Measurements from ENCODE around the gene EEFSEC. TPM values are rescaled to one million over a fixed set of nuclear protein-coding genes. Genes with fewer than 3 reads are reported as not detected.

The EEFSEC gene
- total RNA-seq, 2 experiments from 2014 or later, result 21.7 to 23.1 TPM

DNA sequence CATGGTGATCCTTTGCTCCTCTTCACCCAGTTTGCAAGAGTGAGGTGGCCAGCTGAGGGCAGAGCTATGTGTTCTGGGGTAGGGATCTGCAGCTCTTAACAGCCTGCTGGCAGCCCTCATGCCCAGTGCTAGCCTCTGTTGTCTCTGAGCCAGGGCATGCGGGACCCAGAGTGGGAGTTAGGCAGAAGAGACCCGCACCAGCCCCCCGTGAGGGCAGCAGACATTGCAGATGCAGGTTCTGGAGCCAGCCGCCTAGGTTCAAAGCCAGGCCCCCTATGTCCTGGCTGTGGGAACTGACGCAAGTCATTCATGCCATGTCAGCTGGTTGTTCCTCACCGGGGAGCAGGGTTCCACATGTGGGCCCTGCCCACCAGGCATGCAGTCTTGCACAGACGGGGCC is 238.7 kb downstream of the EEFSEC start:
- POLR2A ChIA-PET, result no interaction called here
- Mint-ChIP-seq H3K9me3 (ENCODE audit: insufficient read depth) (no peaks in the 10 kb centered on the region), H3K4me1 (ENCODE audit: low read depth) (no peaks in the 10 kb centered on the region), H3K36me3 (ENCODE audit: low read depth) (no peaks in the 10 kb centered on the region), H3K27me3 (ENCODE audit: low read depth) (no peaks in the 10 kb centered on the region), H3K4me3 (no peak overlapping the region), H3K27ac (no peak overlapping the region)
- no peak for ATAC-seq
- no peak for DNase-seq
- CTCF ChIA-PET, result no interaction called here

DNA sequence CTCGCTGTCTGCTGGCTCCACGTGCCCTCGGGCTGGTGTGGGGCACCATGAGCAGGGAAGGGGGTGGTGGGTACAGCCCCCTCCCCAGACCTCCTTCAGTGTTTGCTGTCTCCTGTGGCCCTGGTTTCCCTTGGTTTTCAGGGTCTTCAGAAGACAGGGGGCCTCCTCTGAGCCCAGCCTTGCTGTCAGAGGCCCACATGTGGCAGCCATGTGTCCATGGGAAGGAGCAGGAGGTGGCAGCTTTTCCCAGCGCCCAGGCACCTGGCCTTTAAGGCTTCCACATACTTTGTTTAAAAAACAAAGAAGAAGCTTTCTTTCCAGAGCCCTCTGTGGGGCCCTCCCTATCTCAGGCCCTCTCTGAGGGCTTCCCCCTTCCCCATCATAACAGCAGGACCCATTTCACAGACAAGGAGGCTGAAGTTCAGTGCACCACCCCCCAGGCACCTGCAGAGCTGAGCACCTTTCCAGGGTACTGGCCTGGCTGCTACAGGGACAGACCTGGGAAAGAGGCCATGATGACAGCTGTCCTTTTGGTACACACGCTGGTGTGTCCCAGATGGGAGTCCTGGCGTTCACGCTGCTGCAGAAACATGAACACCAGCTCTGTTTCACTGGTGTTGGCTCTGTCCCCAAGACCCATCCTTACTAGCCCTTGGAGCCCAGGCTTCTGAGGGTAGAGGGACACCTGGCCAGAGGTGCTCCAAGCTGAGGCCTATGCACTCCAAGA is 239.7 kb downstream of the EEFSEC start:
- H3K27me3 Mint-ChIP-seq (ENCODE audit: low read depth), result no peaks in the 10 kb centered on the region
- DNase-seq, result no peak
- no peak for ATAC-seq
- H3K4me3 Mint-ChIP-seq, result no peak overlapping the region
- no peak overlapping the region for H3K27ac Mint-ChIP-seq
- ChIA-PET POLR2A (no interaction called here), CTCF (no interaction called here)
- no peaks in the 10 kb centered on the region for H3K4me1 Mint-ChIP-seq (ENCODE audit: low read depth)
- H3K9me3 Mint-ChIP-seq (ENCODE audit: insufficient read depth), result no peaks in the 10 kb centered on the region
- H3K36me3 Mint-ChIP-seq (ENCODE audit: low read depth), result no peaks in the 10 kb centered on the region

DNA sequence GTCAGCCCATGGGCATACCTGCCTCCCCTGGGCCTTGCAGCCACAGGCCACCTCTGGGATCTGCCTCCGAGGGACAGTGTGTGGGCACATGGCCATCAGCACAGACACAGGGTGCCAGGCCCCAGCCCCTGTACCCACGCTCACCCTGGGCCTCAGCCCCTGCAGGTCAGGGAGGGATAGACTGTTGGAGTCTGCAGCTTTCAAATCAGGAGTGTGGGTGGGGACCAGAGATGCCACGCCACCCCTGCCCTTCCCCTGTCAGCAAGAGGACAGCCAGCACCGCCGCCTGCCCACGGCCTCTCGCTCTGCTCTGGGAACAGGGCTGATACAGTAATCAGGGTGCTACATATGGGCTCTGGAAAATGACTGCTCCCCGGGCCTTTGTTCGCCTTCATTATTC is 240.8 kb downstream of the EEFSEC start:
- POLR2A ChIA-PET, result no interaction called here
- H3K27me3 Mint-ChIP-seq (ENCODE audit: low read depth), result no peaks in the 10 kb centered on the region
- no peaks in the 10 kb centered on the region for H3K4me1 Mint-ChIP-seq (ENCODE audit: low read depth)
- ATAC-seq (no peak), DNase-seq (no peak)
- H3K36me3 Mint-ChIP-seq (ENCODE audit: low read depth), result no peaks in the 10 kb centered on the region
- no peak overlapping the region for H3K27ac Mint-ChIP-seq
- no peak overlapping the region for H3K4me3 Mint-ChIP-seq
- CTCF ChIA-PET, result no interaction called here
- no peaks in the 10 kb centered on the region for H3K9me3 Mint-ChIP-seq (ENCODE audit: insufficient read depth)

DNA sequence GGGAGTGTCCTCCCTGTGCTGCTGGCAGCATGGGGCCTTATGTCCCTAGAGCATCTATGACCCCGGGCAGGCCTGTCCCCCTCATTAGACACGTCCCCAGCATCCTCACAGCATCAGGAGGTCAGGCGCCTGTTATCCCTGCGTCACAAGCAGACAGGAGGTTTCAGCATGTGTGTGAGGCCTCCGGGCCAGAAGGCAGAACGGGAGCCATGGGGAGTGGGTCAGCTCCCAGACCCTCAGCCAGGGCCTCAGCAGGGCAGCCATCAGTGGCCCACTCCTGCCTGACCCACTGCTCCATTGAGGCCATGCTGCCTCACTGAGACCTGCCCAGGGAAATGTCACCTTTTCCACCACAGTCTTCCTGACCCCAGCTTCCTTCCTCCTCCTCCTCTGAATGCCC is 241.8 kb downstream of the EEFSEC start:
- ChIA-PET CTCF (no interaction called here), POLR2A (no interaction called here)
- H3K4me1 Mint-ChIP-seq (ENCODE audit: low read depth), result no peaks in the 10 kb centered on the region
- no peak overlapping the region for H3K4me3 Mint-ChIP-seq
- no peaks in the 10 kb centered on the region for H3K27me3 Mint-ChIP-seq (ENCODE audit: low read depth)
- ATAC-seq, result no peak
- no peak overlapping the region for H3K27ac Mint-ChIP-seq
- H3K9me3 Mint-ChIP-seq (ENCODE audit: insufficient read depth), result no peaks in the 10 kb centered on the region
- no peak for DNase-seq
- H3K36me3 Mint-ChIP-seq (ENCODE audit: low read depth), result no peaks in the 10 kb centered on the region

DNA sequence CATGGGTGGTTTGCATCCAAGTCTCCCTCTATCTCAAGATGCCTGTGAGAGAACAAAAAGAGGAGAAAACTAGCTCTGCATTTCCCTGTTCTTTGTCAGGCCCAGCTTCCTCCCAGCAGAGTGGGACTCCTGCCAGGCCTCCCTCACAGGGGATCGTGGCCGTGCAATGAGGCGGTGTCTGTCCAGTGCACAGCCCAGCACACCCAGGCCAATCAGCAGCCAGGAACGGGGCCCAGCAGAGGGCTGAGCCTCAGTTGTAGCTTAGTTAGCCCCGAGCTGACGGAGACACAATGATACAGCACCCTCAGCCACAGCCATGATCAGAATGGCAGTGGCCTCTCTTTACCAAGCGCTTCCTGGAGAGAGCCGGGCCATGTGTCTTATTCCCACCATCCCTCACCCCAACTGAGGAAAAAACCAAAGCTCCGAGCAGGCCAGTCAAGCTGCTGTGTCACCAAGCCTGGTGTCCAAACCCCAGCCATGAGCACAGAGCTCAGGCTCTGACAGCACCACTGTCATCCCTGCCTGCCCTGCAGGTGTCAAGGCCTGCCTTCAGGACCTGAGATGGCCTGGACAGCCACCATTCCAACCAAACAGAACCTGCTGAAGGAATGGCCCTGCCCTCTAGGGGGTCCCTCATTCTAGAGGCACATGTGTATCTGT is 242.3 kb downstream of the EEFSEC start:
- no peaks in the 10 kb centered on the region for H3K36me3 Mint-ChIP-seq (ENCODE audit: low read depth)
- ChIA-PET CTCF (no interaction called here), POLR2A (no interaction called here)
- H3K4me1 Mint-ChIP-seq (ENCODE audit: low read depth), result no peaks in the 10 kb centered on the region
- H3K27me3 Mint-ChIP-seq (ENCODE audit: low read depth), result no peaks in the 10 kb centered on the region
- ATAC-seq (no peak), DNase-seq (no peak)
- no peak overlapping the region for H3K27ac Mint-ChIP-seq
- H3K4me3 Mint-ChIP-seq, result no peak overlapping the region
- H3K9me3 Mint-ChIP-seq (ENCODE audit: insufficient read depth), result no peaks in the 10 kb centered on the region

DNA sequence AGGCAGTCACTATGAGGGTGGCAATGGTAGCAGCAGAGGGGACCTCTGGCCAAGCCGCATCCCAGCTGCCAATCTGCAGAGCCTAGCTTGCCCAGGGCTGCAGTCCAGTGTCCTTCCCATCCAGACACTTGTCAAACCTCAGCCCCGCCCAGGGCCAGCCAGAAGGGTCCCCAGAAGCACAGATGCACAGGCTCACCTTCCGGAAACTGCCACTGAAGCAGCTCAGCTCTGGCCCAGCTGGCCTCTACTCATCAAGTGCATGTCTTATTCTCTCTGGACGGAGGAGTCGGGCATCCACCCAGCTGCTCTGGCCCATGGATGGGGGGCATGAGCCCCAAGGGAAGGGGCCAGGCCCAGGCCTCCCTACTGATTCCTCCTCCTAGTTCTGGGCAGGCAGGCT is 244.2 kb downstream of the EEFSEC start:
- CTCF ChIA-PET, result no interaction called here
- H3K27me3 Mint-ChIP-seq (ENCODE audit: low read depth), result no peaks in the 10 kb centered on the region
- H3K9me3 Mint-ChIP-seq (ENCODE audit: insufficient read depth), result no peaks in the 10 kb centered on the region
- H3K36me3 Mint-ChIP-seq (ENCODE audit: low read depth), result no peaks in the 10 kb centered on the region
- POLR2A ChIA-PET, result no interaction called here
- H3K4me3 Mint-ChIP-seq, result no peak overlapping the region
- H3K4me1 Mint-ChIP-seq (ENCODE audit: low read depth), result no peaks in the 10 kb centered on the region
- ATAC-seq (no peak), DNase-seq (no peak)
- H3K27ac Mint-ChIP-seq, result no peak overlapping the region

DNA sequence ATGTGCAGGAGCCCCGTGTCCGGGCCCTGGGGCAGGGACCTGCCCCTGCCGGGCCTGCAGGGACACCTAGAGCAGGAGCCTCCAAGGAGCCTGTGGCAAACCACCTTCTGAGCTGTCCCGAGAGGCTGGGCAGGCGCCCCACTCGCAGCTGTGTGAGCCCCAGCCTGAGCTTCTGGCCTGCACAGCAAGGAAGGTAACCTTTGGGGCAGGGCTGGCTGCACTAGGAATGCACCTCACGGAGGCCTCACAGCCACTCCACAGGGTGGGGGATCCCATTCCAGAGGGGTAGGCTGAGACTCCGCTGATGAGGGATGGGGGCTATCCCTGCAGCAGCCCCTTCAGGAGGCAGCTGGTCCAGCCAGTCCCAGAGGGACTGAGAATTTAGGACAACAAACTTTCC is 245.3 kb downstream of the EEFSEC start:
- H3K27ac Mint-ChIP-seq, result no peak overlapping the region
- no peaks in the 10 kb centered on the region for H3K9me3 Mint-ChIP-seq (ENCODE audit: insufficient read depth)
- no peak overlapping the region for H3K4me3 Mint-ChIP-seq
- DNase-seq (no peak), ATAC-seq (no peak)
- no peaks in the 10 kb centered on the region for H3K4me1 Mint-ChIP-seq (ENCODE audit: low read depth)
- H3K36me3 Mint-ChIP-seq (ENCODE audit: low read depth), result no peaks in the 10 kb centered on the region
- ChIA-PET POLR2A (no interaction called here), CTCF (no interaction called here)
- H3K27me3 Mint-ChIP-seq (ENCODE audit: low read depth), result no peaks in the 10 kb centered on the region

DNA sequence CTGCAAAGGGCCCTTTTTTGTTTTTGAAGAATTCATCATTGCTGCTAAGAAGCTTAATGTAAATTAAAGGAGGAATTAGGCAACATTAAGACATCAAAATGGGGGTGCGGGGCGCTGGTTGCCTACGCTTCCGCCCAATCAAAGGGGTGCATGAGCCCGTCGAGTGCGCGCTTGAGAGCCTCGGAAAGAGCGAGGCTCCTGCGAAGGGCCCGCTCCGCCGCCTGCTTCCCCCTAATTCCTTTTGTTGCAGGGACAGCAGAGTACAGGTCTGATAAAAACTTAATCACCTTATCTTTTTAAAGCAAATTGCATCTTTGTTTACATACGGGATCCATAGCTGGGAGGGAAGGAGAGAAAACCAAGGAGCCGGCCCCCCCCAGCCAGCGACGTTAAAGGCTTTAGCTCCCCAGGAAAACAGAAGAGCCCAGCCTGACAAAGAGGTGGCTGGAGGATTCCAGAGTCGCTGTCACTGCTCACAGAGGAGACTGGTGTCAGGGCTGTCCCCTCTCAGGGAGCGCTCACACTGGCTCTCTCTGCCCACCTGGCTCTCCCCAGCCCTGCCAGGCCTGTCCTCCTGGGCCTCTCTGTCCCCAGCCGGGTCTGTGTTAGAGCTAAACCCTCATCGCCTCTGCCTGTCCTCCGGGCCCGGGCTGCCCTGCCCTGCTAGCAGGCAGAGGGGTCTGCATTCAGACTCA is 246.1 kb downstream of the EEFSEC start:
- Mint-ChIP-seq H3K9me3 (ENCODE audit: insufficient read depth) (no peaks in the 10 kb centered on the region), H3K27ac (no peak overlapping the region), H3K4me3 (no peak overlapping the region), H3K36me3 (ENCODE audit: low read depth) (no peaks in the 10 kb centered on the region), H3K27me3 (ENCODE audit: low read depth) (no peaks in the 10 kb centered on the region), H3K4me1 (ENCODE audit: low read depth) (no peaks in the 10 kb centered on the region)
- ChIA-PET CTCF (no interaction called here), POLR2A (interaction anchor here (0.8 kb wide), 1 partner anchor 35 kb away, joined by 4 read pairs; no protein-coding TSS in a partner anchor)
- ATAC-seq, result no peak
- no peak for DNase-seq

DNA sequence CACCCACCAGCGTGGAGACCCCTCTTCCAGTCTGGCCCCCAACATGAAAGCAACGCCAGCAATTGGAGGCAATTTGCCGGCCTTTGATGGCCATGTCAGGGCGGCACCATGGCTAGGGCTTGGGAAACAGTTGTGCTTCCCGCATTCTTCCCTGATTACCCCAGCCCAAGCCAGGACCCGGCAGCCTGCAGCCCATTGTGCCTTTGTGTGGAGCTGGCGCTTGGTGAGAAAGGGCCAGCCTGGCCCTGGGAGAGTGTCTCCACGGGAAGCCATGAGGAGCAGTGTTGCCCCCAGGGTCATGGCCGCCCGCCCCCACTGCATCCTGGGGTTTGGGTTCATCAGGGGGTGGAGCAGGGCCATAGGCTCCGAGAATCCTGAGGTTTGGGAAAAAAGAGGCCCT is 247.4 kb downstream of the EEFSEC start:
- POLR2A ChIA-PET, result no interaction called here
- DNase-seq, result no peak
- no peaks in the 10 kb centered on the region for H3K4me1 Mint-ChIP-seq (ENCODE audit: low read depth)
- CTCF ChIA-PET, result no interaction called here
- no peaks in the 10 kb centered on the region for H3K36me3 Mint-ChIP-seq (ENCODE audit: low read depth)
- ATAC-seq, result no peak
- no peak overlapping the region for H3K27ac Mint-ChIP-seq
- H3K4me3 Mint-ChIP-seq, result no peak overlapping the region
- no peaks in the 10 kb centered on the region for H3K9me3 Mint-ChIP-seq (ENCODE audit: insufficient read depth)
- H3K27me3 Mint-ChIP-seq (ENCODE audit: low read depth), result no peaks in the 10 kb centered on the region

DNA sequence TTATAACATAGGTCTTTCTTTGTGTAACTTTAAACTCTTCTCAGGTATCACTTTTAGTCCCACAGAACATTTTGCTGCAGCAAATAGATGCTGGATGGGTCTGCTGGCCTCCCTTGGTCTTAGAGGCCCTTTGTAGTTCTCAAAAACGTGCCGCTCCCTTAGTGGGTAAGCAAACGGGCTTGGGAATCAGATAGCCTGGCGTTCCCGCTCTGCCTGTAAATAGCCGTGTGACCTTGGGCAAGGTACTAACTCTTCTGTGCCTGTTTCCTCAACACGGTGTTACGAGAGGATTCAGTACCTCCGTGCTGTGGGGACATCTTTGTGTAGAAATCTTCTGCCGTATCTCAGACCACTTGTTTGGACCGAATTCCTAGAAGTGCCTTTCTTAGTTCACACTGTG is 249.0 kb downstream of the EEFSEC start:
- Mint-ChIP-seq H3K27ac (no peak overlapping the region), H3K36me3 (ENCODE audit: low read depth) (no peaks in the 10 kb centered on the region), H3K4me3 (no peak overlapping the region), H3K27me3 (ENCODE audit: low read depth) (no peaks in the 10 kb centered on the region), H3K4me1 (ENCODE audit: low read depth) (no peaks in the 10 kb centered on the region), H3K9me3 (ENCODE audit: insufficient read depth) (no peaks in the 10 kb centered on the region)
- CTCF ChIA-PET, result no interaction called here
- DNase-seq, result no peak
- POLR2A ChIA-PET, result no interaction called here
- no peak for ATAC-seq

DNA sequence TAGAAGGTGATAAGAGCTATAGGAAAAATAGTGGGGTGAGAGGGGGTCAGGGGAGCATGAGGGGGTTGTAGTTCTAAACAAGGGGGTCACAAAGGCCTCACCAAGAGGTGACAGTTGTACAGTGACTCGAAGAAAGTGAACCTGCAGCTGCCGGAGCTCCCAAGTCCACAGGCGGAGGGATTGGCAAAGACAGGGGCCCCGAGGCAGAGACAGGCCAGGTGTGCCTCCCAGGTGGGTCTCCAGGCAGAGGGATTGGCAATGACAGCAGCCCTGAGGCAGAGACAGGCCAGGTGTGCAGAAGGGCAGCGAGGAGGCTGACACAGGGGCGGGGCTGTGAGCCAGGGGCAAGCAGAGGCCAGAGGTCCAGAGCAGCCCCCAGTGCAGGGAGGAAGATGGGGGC is 249.7 kb downstream of the EEFSEC start:
- Mint-ChIP-seq H3K27ac (no peak overlapping the region), H3K36me3 (ENCODE audit: low read depth) (no peaks in the 10 kb centered on the region), H3K9me3 (ENCODE audit: insufficient read depth) (no peaks in the 10 kb centered on the region), H3K4me1 (ENCODE audit: low read depth) (no peaks in the 10 kb centered on the region), H3K27me3 (ENCODE audit: low read depth) (no peaks in the 10 kb centered on the region), H3K4me3 (no peak overlapping the region)
- DNase-seq (no peak), ATAC-seq (no peak)
- ChIA-PET POLR2A (no interaction called here), CTCF (no interaction called here)

DNA sequence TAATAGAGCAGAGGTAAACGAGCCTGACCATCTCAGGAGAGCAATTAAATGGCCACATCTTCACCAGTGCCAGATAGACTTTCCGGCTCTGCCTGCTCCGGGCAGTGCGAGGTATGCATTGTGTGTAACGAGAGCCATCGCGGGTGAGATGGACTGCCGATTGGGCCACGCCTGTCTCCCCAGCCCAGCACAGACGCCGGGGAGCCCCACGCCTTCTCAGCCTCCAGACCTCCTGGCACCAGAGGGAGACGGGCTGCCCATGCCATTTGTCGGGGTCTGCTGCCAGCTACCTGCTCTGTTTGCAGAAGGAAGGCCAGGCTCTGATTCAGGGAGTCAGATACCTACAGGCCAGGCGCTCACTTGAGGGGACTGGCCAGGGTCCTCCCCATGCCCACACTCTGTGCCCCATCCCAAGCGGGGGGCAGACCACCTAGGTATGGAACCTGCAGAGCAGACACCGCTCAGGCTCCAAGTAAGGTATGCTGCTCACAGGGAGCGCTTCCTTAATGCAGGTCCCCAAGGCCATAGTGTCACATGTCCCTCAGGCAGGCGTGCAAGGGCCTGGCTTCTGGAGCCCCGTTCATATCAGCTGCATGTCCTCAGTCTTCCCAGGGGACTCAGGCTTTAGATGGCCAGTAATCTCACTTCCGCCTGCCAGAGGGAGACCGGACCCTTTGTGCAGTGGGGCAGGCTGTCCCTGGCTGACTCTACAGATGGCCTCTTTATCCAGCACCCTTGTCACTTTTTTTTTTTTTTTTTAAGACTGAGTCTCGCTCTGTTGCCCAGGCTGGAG is 251.2 kb downstream of the EEFSEC start:
- Mint-ChIP-seq H3K36me3 (ENCODE audit: low read depth) (no peaks in the 10 kb centered on the region), H3K27me3 (ENCODE audit: low read depth) (no peaks in the 10 kb centered on the region), H3K4me1 (ENCODE audit: low read depth) (no peaks in the 10 kb centered on the region), H3K4me3 (no peak overlapping the region), H3K9me3 (ENCODE audit: insufficient read depth) (no peaks in the 10 kb centered on the region), H3K27ac (no peak overlapping the region)
- DNase-seq (no peak), ATAC-seq (no peak)
- CTCF ChIA-PET, result interaction anchor here (0.7 kb wide), 1 partner anchor 262 kb away, joined by 3 read pairs; no protein-coding TSS in a partner anchor
- POLR2A ChIA-PET, result no interaction called here
